IPS-11a (cell line): ENCODE data around the gene ZCCHC10.
"Not testable (repeated sequence)": the region's sequence is repeated elsewhere in the genome, so short reads cannot be mapped to it uniquely, and the experiment has no call there.

Source experiments
- H3K4me3 ChIP-seq: one replicate; pipeline ENCODE4 v1.5.1; 2013; ENCODE audit warnings: low read depth, low read length, control low read depth

Gene ZCCHC10

GRCh38 chr5:132979976-132980375, 46.4 kb downstream of the ZCCHC10 start:
- H3K4me3 ChIP-seq: no peak overlapping the region

- H3K4me3 ChIP-seq: no peak overlapping the region
Observed at GRCh38 chr5:132979367-132979940, 46.9 kb downstream of the ZCCHC10 start.

GRCh38 chr5:132976852-132977251, 49.5 kb downstream of the ZCCHC10 start:
- no peak overlapping the region for H3K4me3 ChIP-seq

GRCh38 chr5:132972436-132972828, 53.9 kb downstream of the ZCCHC10 start:
- not testable (repeated sequence) for H3K4me3 ChIP-seq

- no peak overlapping the region for H3K4me3 ChIP-seq
Observed at GRCh38 chr5:132971483-132972435, 54.6 kb downstream of the ZCCHC10 start.

GRCh38 chr5:132965120-132965519, 61.2 kb downstream of the ZCCHC10 start:
- no peak overlapping the region for H3K4me3 ChIP-seq

- peak within 1 kb of the TSS; percentile 84 for H3K4me3 ChIP-seq
Observed at GRCh38 chr5:132963171-132964104, 62.9 kb downstream of the ZCCHC10 start, which contains the start of gene AFF4. Gene AFF4, minus strand, starts transcription at chr5:132963634. Its CDS starts 26,445 bp downstream, at chr5:132937189.

- peak overlapping the region; percentile 84 for H3K4me3 ChIP-seq
Observed at GRCh38 chr5:132962429-132963021, 63.8 kb downstream of the ZCCHC10 start.

- peak overlapping the region; percentile 84 for H3K4me3 ChIP-seq
Observed at GRCh38 chr5:132961887-132962286, 64.5 kb downstream of the ZCCHC10 start.

- H3K4me3 ChIP-seq: peak overlapping the region; percentile 84
Observed at GRCh38 chr5:132961123-132961815, 65.1 kb downstream of the ZCCHC10 start.

- H3K4me3 ChIP-seq: not testable (repeated sequence)
Observed at GRCh38 chr5:132956166-132956799, 70.1 kb downstream of the ZCCHC10 start.

- H3K4me3 ChIP-seq: no peak overlapping the region
Observed at GRCh38 chr5:132953710-132954109, 72.6 kb downstream of the ZCCHC10 start.

GRCh38 chr5:132952829-132953228, 73.5 kb downstream of the ZCCHC10 start:
- H3K4me3 ChIP-seq: no peak overlapping the region

GRCh38 chr5:132951897-132952296, 74.5 kb downstream of the ZCCHC10 start:
- no peak overlapping the region for H3K4me3 ChIP-seq

GRCh38 chr5:132949136-132949535, 77.2 kb downstream of the ZCCHC10 start:
- no peak overlapping the region for H3K4me3 ChIP-seq

GRCh38 chr5:132947671-132948070, 78.7 kb downstream of the ZCCHC10 start:
- no peak overlapping the region for H3K4me3 ChIP-seq
